ENCODE measurements around the gene C1orf21. TPM values are rescaled to one million over a fixed set of nuclear protein-coding genes. Genes with fewer than 3 reads are reported as not detected.

Gene C1orf21
- total RNA-seq, 1 donor from 2014 or later = 31.8 TPM

- no peak for DNase-seq (ENCODE audit: extremely low spot score, unreplicated experiment)
- Mint-ChIP-seq H3K4me3 (ENCODE audit: unreplicated experiment) (no peak overlapping the region), H3K36me3 (ENCODE audit: unreplicated experiment) (peaks cover 5% of the 10 kb centered on the region), H3K9me3 (ENCODE audit: unreplicated experiment) (no peaks in the 10 kb centered on the region), H3K27ac (ENCODE audit: unreplicated experiment) (no peak overlapping the region), H3K27me3 (ENCODE audit: unreplicated experiment) (no peaks in the 10 kb centered on the region), H3K4me1 (ENCODE audit: unreplicated experiment) (peaks cover 20% of the 10 kb centered on the region)
- no peak for TF ChIP-seq CTCF (IDR thresholded peaks at IDR 0.05)
Measured at GRCh38 chr1:184461321-184461720, 74.5 kb downstream of the C1orf21 start.

- no peak for DNase-seq (ENCODE audit: extremely low spot score, unreplicated experiment)
- H3K36me3 Mint-ChIP-seq (ENCODE audit: unreplicated experiment) = peaks cover 5% of the 10 kb centered on the region
- H3K27ac Mint-ChIP-seq (ENCODE audit: unreplicated experiment) = no peak overlapping the region
- no peaks in the 10 kb centered on the region for H3K9me3 Mint-ChIP-seq (ENCODE audit: unreplicated experiment)
- peaks cover 15% of the 10 kb centered on the region for H3K4me1 Mint-ChIP-seq (ENCODE audit: unreplicated experiment)
- H3K4me3 Mint-ChIP-seq (ENCODE audit: unreplicated experiment) = no peak overlapping the region
- TF ChIP-seq CTCF (IDR thresholded peaks at IDR 0.05) = no peak
- H3K27me3 Mint-ChIP-seq (ENCODE audit: unreplicated experiment) = no peaks in the 10 kb centered on the region
Measured at GRCh38 chr1:184462155-184462554, 75.3 kb downstream of the C1orf21 start.

- H3K36me3 Mint-ChIP-seq (ENCODE audit: unreplicated experiment) = peaks cover 5% of the 10 kb centered on the region
- H3K27me3 Mint-ChIP-seq (ENCODE audit: unreplicated experiment) = no peaks in the 10 kb centered on the region
- H3K9me3 Mint-ChIP-seq (ENCODE audit: unreplicated experiment) = no peaks in the 10 kb centered on the region
- no peak overlapping the region for H3K27ac Mint-ChIP-seq (ENCODE audit: unreplicated experiment)
- no peak for TF ChIP-seq CTCF (IDR thresholded peaks at IDR 0.05)
- H3K4me1 Mint-ChIP-seq (ENCODE audit: unreplicated experiment) = peaks cover 8% of the 10 kb centered on the region
- no peak overlapping the region for H3K4me3 Mint-ChIP-seq (ENCODE audit: unreplicated experiment)
- no peak for DNase-seq (ENCODE audit: extremely low spot score, unreplicated experiment)
Measured at GRCh38 chr1:184462990-184463389, 76.2 kb downstream of the C1orf21 start.

GRCh38 chr1:184463680-184464079, 76.9 kb downstream of the C1orf21 start:
- Mint-ChIP-seq H3K27me3 (ENCODE audit: unreplicated experiment) (no peaks in the 10 kb centered on the region), H3K4me3 (ENCODE audit: unreplicated experiment) (no peak overlapping the region), H3K9me3 (ENCODE audit: unreplicated experiment) (no peaks in the 10 kb centered on the region), H3K36me3 (ENCODE audit: unreplicated experiment) (peaks cover 7% of the 10 kb centered on the region), H3K27ac (ENCODE audit: unreplicated experiment) (no peak overlapping the region), H3K4me1 (ENCODE audit: unreplicated experiment) (peaks cover 4% of the 10 kb centered on the region)
- no peak for TF ChIP-seq CTCF (IDR thresholded peaks at IDR 0.05)
- no peak for DNase-seq (ENCODE audit: extremely low spot score, unreplicated experiment)

GRCh38 chr1:184464757-184465156, 77.9 kb downstream of the C1orf21 start:
- no peak for TF ChIP-seq CTCF (IDR thresholded peaks at IDR 0.05)
- Mint-ChIP-seq H3K27me3 (ENCODE audit: unreplicated experiment) (no peaks in the 10 kb centered on the region), H3K4me1 (ENCODE audit: unreplicated experiment) (peaks cover 4% of the 10 kb centered on the region), H3K36me3 (ENCODE audit: unreplicated experiment) (peaks cover 7% of the 10 kb centered on the region), H3K9me3 (ENCODE audit: unreplicated experiment) (no peaks in the 10 kb centered on the region), H3K27ac (ENCODE audit: unreplicated experiment) (no peak overlapping the region), H3K4me3 (ENCODE audit: unreplicated experiment) (no peak overlapping the region)
- no peak for DNase-seq (ENCODE audit: extremely low spot score, unreplicated experiment)
